Measurements from ENCODE around the gene SMAD4. TPM values are rescaled to one million over a fixed set of nuclear protein-coding genes. Genes with fewer than 3 reads are reported as not detected.

The SMAD4 gene
- total RNA-seq, 2 donors from 2014 or later, result 132 to 133 TPM

DNA sequence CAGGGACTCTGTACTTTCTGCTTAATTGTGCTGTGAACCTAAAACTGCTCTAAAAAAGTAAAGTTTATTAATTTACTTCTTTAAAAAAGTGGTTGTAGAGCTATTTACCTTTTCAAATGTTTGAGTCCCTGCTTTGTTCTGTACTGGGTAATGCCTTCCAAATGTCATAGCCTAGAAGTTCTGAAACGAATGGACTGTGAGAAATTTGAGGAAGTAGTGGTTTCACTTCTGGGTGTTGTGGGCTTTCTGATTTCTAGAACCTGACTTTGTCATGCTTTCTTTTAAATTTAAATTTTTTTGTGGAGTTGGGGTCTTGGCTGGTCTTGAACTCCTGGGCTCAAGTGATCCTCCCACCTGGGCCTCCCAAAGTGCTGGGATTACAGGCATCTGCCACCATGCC lies 44.6 kb downstream of the SMAD4 start:
- DNase-seq, result no peak
- H3K27ac ChIP-seq (ENCODE audit: low read depth, low read length), result no peak overlapping the region
- H3K36me3 ChIP-seq (ENCODE audit: control insufficient read depth, insufficient read depth, low read length), result peaks cover 79% of the 10 kb centered on the region
- Mint-ChIP-seq H3K27ac (no peak overlapping the region), H3K9me3 (no peaks in the 10 kb centered on the region), H3K27me3 (ENCODE audit: insufficient read depth) (no peaks in the 10 kb centered on the region), H3K36me3 (ENCODE audit: low read depth) (peaks cover 67% of the 10 kb centered on the region), H3K4me1 (no peaks in the 10 kb centered on the region), H3K4me3 (no peak overlapping the region)
- H3K4me3 ChIP-seq (ENCODE audit: low read length), result no peak overlapping the region
- H3K9ac ChIP-seq (ENCODE audit: extremely low read depth, low read length, poor library complexity, severe bottlenecking), result no peak overlapping the region
- WGBS, 2 experiments (ENCODE audit: insufficient coverage in 1 of 2, insufficient read length in 1 of 2), result 90% methylated on average over 1 of the region's 1 CpG; no CpG with 5 or more reads in 1 of the 2 experiments
- no peaks in the 10 kb centered on the region for H3K4me1 ChIP-seq (ENCODE audit: control insufficient read depth, insufficient read depth, low read length)
- H3K9me3 ChIP-seq (ENCODE audit: control insufficient read depth, low read length), result no peaks in the 10 kb centered on the region
- TF ChIP-seq, protein P1, sequence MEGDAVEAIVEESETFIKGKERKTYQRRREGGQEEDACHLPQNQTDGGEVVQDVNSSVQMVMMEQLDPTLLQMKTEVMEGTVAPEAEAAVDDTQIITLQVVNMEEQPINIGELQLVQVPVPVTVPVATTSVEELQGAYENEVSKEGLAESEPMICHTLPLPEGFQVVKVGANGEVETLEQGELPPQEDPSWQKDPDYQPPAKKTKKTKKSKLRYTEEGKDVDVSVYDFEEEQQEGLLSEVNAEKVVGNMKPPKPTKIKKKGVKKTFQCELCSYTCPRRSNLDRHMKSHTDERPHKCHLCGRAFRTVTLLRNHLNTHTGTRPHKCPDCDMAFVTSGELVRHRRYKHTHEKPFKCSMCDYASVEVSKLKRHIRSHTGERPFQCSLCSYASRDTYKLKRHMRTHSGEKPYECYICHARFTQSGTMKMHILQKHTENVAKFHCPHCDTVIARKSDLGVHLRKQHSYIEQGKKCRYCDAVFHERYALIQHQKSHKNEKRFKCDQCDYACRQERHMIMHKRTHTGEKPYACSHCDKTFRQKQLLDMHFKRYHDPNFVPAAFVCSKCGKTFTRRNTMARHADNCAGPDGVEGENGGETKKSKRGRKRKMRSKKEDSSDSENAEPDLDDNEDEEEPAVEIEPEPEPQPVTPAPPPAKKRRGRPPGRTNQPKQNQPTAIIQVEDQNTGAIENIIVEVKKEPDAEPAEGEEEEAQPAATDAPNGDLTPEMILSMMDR (conservative IDR thresholded peaks at IDR 0.05), result no peak
- H3K27me3 ChIP-seq (ENCODE audit: control insufficient read depth, insufficient read depth, low read length, poor library complexity, severe bottlenecking), result no peaks in the 10 kb centered on the region

DNA sequence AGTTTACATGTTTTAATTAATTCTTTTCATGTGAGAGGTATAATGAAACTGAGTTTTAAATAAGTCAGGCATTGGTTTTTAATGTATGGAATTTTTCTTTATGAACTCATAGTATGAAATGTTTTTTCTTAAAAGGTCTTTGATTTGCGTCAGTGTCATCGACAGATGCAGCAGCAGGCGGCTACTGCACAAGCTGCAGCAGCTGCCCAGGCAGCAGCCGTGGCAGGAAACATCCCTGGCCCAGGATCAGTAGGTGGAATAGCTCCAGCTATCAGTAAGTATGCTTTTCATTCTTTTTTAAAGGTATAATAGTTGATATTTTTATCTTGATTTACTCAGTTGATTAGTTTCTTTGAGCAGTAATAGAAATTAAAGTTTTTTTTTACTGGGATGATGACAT lies 46.5 kb downstream of the SMAD4 start:
- no peaks in the 10 kb centered on the region for H3K4me1 ChIP-seq (ENCODE audit: control insufficient read depth, insufficient read depth, low read length)
- no peak overlapping the region for H3K9ac ChIP-seq (ENCODE audit: extremely low read depth, low read length, poor library complexity, severe bottlenecking)
- H3K27me3 ChIP-seq (ENCODE audit: control insufficient read depth, insufficient read depth, low read length, poor library complexity, severe bottlenecking), result no peaks in the 10 kb centered on the region
- H3K4me3 Mint-ChIP-seq, result no peak overlapping the region
- H3K27ac Mint-ChIP-seq, result no peak overlapping the region
- no peaks in the 10 kb centered on the region for H3K4me1 Mint-ChIP-seq
- WGBS, 2 experiments (ENCODE audit: insufficient coverage in 1 of 2, insufficient read length in 1 of 2), result 96 to 100% methylated on average over 3 to 4 of the region's 4 CpGs
- H3K36me3 Mint-ChIP-seq (ENCODE audit: low read depth), result peaks cover 68% of the 10 kb centered on the region
- TF ChIP-seq, protein P1 (conservative IDR thresholded peaks at IDR 0.05), result no peak
- no peak overlapping the region for H3K4me3 ChIP-seq (ENCODE audit: low read length)
- no peaks in the 10 kb centered on the region for H3K9me3 Mint-ChIP-seq
- H3K27me3 Mint-ChIP-seq (ENCODE audit: insufficient read depth), result no peaks in the 10 kb centered on the region
- peaks cover 79% of the 10 kb centered on the region for H3K36me3 ChIP-seq (ENCODE audit: control insufficient read depth, insufficient read depth, low read length)
- H3K27ac ChIP-seq (ENCODE audit: low read depth, low read length), result no peak overlapping the region
- DNase-seq, result no peak
- H3K9me3 ChIP-seq (ENCODE audit: control insufficient read depth, low read length), result no peaks in the 10 kb centered on the region

DNA sequence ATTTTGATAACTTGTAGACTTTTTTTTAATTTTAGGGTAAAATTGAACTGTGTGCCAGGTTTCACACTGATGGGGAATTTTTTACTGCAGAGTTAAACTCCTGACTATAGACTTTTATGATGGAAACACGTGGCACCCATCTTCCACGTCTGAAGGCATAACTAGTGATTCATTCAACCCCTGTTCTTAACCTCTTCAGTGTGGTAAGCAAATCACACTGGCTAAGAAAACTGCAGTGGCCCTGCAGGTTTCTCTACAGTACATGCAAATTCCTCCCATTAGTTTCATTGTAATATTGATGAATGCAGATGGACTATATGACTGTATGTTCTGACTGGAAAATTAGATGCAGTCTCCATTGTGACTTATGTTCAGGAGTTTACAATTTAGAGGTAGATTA lies 47.2 kb downstream of the SMAD4 start:
- H3K27me3 Mint-ChIP-seq (ENCODE audit: insufficient read depth), result no peaks in the 10 kb centered on the region
- Histone ChIP-seq H3K27ac (ENCODE audit: low read depth, low read length) (no peak overlapping the region), H3K9ac (ENCODE audit: extremely low read depth, low read length, poor library complexity, severe bottlenecking) (no peak overlapping the region), H3K27me3 (ENCODE audit: control insufficient read depth, insufficient read depth, low read length, poor library complexity, severe bottlenecking) (no peaks in the 10 kb centered on the region), H3K9me3 (ENCODE audit: control insufficient read depth, low read length) (no peaks in the 10 kb centered on the region), H3K4me3 (ENCODE audit: low read length) (no peak overlapping the region), H3K4me1 (ENCODE audit: control insufficient read depth, insufficient read depth, low read length) (no peaks in the 10 kb centered on the region), H3K36me3 (ENCODE audit: control insufficient read depth, insufficient read depth, low read length) (peaks cover 79% of the 10 kb centered on the region)
- H3K9me3 Mint-ChIP-seq, result no peaks in the 10 kb centered on the region
- DNase-seq, result no peak
- WGBS, 2 experiments (ENCODE audit: insufficient coverage in 1 of 2, insufficient read length in 1 of 2), result 95 to 100% methylated on average over 2 of the region's 2 CpGs
- peaks cover 67% of the 10 kb centered on the region for H3K36me3 Mint-ChIP-seq (ENCODE audit: low read depth)
- no peak overlapping the region for H3K27ac Mint-ChIP-seq
- TF ChIP-seq, protein P1 (conservative IDR thresholded peaks at IDR 0.05), result no peak
- no peaks in the 10 kb centered on the region for H3K4me1 Mint-ChIP-seq
- H3K4me3 Mint-ChIP-seq, result no peak overlapping the region
